HG03558 (cell line): ENCODE measurements around the gene ARG2.

ENCODE experiments used
- ATAC-seq: cut with Tn5 transposase; IDR thresholded peaks from one replicate; pipeline ENCODE4 v1.9.1; 2021; ENCODE audit warnings: moderate number of reproducible peaks; ENCODE audit not compliant: unreplicated experiment; ENCODE audit errors: extremely low read depth

Gene ARG2

DNA sequence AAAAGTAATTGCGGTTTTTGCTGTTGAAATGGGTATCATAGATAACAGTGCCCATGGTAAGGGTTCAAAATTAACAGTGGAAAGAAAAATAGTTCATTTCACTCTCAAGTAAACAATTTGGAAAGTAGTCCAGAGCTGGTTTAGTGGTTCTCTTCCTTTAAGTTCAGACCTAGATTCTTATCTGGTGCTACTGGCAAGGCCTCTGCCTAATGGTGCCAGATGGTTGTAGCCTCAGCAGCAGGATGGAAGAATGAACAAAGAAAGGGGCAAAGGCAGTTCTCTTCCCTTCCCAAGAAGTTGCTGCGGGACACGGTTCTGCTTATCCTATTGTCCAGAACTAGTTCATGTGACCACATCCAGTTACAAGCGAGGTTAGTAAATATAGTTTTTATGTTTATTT, 10.5 kb downstream of the ARG2 start:
- no peak for ATAC-seq

DNA sequence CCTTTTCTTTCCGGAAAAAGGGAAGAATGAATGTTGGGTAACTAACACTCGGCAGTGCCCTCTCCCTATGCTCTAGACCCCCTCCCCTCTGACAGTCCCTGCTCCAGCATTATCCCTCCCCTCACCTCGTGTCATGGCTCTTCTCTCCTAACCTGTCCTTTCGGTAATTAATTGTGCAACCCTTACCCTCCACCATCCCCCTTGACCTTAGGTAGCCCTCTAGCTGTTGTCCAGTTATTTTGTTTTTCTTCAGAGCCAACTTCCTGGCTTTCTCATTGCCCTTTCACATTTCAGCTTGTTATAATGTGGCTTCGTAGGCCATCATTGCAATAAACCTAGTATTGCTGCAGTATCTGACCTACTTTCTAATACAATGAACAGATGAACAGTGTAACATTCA, 11.2 kb downstream of the ARG2 start:
- no peak for ATAC-seq

DNA sequence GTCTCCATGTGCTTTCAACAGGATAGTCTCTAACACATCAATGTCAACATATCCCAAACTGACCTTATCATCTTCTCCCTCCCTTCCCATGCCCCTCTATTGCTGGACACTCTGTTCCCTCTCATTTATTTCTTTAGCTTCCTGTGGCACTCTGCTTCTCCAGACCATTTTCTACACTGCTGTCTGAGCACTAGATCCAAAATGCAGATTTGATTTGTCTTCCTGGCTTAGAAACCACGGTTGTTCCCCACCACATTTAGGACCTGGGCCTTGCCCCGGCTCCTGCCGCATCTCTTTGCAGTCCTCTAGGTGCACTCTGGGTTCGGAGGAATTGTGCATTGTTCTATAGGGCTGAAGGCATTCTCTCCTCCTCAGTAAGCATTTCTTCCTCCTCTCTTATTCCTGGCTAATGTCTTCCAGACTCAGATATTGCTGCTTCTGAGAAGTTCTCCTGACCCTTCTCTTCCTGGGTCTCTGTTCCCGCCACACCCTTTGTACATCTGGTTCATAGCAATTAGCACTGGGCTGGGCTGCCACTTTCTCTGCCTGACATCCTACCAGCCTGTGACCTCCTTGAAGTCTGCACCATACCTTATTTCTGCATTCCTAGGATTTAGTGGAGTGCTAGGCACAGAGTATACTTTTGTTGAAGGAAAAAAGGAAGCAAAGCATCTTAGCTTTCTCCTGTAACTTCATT, 13.9 kb downstream of the ARG2 start:
- ATAC-seq, result no peak

DNA sequence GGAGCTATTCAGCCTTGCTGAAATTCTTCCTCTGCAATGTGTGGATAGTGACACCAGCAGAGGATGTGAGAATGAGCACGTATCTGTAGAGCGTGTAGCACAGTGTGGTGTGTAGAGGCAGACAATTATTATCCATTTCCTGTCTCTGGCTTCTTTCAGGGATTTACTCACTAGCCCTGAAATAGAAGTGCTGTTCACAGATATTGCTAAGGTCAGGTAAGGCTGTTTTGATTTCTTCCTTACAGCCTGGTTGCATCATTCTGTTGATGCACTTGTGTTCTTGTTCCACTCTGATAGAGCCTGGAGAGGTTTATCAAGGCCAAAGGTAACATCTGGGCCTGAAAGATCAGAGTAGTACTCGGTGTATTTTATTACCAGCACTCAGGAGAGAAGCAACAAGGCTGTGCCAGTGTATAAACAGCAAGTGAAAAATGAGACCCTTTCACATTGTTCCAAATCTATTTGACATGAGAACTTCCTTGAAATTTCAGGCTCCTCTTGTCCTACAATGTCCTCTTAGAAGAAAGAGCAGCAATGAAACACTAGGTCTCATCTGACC, 16.7 kb downstream of the ARG2 start:
- no peak for ATAC-seq

DNA sequence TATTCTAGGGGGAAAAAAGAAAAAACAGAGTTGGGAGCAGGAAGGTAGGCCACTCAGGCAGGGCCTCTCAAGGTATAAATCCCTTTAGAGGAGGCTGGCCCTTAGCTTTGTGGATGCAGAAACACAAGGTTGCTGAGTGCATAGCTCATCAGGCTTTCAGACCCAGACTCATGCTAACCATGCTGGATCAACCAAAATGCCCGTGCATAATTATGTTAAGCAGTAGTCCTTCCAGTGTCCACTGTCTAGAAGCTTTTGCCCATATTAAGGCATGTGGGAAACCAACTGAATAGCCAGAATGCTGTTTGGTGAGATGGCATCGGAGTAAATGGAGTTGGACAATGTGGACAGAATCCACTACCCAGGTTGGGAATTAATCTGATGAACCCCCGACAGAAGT, 18.9 kb downstream of the ARG2 start:
- no peak for ATAC-seq

DNA sequence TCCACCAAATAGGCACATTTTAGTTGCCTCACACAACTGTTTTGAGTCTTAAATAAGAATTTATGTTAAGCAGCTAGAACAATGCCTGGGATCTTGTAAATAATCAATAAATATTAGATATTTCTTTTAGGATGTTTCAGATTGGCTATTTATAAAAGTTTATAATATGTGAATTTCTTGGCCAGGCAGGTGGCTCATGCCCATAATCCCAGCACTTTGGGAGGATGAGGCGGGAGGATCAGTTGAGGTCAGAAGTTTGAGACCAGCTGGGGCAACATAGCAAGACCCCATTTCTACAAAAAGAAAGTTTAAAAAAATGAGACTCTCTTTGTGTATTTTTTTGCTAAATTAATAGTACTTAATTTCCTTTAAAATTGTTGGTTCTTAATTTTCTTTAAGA, 21.8 kb downstream of the ARG2 start:
- ATAC-seq, result no peak

DNA sequence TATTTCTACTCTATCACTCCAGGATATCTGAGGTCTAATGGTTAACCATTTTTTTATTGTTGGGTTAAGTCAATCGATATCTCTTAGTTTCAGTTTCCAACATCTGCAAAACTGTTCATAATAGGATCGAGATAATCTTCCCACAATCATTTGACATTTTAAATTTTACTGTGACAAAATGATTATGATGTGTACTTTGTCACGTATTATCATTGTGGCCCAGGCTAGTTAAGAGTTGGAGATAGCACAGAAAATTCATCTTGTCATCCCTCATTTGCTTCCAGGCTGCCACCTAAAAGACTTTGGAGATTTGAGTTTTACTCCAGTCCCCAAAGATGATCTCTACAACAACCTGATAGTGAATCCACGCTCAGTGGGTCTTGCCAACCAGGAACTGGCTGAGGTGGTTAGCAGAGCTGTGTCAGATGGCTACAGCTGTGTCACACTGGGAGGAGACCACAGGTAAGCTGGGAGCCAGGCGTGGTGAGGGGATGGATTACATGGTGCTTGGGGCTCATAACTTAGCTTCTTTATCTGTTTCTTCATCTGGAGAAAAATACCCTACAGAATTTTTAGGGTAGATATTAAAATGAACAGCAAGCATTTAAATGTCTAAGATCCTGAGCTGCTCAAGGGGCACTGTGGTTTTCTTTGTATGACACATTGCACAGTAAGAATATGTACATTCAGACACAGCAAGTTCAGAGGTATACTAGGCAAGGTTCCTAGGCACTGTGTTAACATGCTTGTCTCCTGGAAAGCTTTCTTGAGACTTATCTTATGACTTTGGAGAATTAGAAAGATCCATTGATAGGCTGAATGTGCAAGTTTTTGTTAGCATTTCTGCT, 22.4 kb downstream of the ARG2 start:
- ATAC-seq, result no peak

DNA sequence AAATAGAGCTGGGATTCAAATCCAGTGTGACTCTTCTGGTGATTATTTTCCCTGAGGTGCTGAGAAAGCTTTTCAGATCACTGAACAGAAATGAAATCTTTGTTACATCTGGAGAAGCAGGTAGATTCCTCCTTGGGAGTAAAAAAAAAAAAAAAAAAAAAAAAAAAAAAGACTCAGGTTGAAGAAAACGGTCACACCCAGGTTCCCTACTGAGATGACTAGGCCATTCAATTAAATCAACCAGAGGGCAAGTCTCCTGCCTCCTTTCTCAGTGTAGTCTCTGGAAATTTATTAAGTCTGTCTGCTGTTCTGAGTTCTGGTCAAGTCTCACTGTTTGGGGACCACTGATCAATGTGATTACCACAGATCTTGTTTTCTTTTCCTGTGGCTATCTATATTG, 24.0 kb downstream of the ARG2 start:
- no peak for ATAC-seq

DNA sequence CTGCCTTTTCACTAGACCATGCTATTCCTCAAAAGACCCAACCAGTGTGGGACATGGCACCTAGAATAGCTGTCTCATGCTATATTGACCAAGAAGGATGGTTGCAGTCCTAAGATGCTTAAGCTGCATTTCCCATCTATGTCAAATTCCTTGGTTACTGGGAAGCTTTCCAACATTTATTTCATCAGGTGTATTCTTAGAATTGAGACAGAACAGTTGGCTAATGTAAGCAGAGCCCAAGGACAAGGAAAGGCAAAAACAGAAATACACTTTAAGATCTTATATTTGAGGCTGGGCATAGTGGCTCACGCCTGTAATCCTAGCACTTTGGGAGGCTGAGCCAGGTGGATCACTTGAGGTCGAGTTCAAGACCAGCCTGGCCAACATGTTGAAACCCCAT, 24.7 kb downstream of the ARG2 start:
- no peak for ATAC-seq

DNA sequence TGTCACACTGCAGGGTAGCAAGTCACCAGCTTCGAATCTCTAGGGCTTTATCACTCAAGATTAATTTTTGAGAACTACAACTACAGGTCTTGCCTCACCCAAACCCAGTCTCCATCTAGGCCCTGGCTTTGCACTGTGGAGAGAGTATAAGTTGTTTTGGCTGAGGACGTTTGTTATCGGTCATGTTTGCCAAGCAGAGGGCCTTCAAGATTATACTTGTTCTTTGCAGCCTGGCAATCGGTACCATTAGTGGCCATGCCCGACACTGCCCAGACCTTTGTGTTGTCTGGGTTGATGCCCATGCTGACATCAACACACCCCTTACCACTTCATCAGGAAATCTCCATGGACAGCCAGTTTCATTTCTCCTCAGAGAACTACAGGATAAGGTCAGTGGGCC, 25.7 kb downstream of the ARG2 start:
- no peak for ATAC-seq

DNA sequence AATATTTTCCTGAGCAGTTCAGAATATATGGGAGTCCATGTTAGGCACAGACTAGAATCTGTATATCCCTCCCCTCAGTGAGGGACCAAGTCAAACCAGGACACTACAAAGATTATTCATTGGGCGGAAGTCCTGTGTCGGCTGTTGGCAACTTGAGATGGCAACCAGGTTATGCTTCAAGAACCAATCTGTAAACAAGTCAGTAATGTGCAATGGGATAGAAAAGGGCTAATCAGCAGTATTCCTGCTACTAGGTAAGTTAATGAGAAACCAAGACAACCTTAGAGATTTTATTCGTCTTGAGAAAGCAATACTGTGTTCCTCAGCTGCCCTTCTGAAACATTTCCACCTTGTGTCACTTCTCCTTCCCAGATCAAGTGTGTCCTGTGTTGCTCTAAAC, 26.4 kb downstream of the ARG2 start:
- no peak for ATAC-seq

DNA sequence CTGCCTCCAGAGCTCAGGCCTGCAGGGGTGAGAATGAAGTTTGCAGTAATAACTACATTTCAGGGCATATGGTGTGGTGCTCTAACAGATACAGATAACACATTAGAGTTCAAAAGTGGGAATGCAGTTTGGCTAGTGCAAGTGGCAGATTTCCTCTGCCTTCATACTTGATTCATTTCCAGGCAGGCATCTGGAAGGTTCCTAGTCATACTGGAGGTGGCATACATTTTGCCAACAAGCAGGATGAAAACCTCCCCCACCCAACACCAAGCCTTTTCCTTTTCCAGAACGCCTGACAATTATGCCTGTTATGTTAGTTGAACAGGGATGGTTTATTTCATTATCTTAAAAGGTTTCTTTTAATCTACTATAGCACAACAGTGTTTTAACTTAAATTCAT, 30.4 kb downstream of the ARG2 start:
- ATAC-seq, result no peak

DNA sequence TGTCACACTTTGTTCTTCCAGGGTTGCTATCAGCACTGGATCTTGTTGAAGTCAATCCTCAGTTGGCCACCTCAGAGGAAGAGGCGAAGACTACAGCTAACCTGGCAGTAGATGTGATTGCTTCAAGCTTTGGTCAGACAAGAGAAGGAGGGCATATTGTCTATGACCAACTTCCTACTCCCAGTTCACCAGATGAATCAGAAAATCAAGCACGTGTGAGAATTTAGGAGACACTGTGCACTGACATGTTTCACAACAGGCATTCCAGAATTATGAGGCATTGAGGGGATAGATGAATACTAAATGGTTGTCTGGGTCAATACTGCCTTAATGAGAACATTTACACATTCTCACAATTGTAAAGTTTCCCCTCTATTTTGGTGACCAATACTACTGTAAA, 31.0 kb downstream of the ARG2 start:
- ATAC-seq, result no peak

DNA sequence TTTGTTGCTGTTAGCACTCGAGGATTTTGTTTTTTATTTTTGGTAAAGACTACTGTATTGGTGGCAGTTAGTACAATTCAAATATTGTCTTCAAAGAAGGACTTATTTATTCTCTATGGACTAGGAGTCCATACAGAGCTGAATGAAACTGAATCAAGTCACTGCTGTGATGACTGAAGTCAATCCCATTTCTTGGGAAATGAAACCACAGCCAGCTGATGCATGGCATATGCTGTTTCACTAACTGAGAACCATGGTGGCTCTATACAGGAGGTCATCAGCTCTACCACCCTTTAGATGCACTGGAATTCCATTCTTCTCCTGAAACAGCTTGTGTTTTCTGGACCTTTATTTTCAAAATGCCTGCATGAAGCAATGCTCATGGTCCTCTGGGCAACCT, 32.5 kb downstream of the ARG2 start:
- no peak for ATAC-seq

DNA sequence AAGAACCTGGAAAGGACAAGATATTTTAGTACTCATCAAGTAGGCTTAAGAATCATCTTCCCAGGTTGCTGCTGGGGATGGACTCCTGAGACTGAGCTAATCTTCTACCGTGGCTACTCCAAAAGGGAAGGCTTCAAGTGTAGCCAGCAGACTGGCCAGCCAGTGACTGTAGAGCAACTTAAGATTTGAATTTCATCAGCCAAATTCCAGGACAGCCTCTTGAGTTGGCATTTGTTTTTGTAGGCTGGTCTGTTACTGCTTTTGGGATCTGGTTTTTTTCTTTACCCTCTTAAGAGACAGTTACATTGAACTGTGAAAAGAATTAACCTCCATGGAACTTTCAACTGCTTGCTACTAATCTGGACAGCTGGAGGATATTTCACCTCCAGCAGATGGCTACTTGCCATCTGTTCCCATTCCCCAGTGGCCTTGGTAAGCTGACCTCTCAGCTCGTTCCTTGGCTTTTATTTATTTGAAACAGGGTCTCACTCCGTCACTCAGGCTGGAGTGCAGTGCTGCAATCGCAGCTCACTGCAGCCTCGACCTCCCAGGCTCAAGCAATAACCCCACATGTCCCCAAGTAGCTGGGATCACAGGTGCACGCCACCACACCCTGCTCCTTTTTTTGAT, 34.0 kb downstream of the ARG2 start:
- no peak for ATAC-seq

DNA sequence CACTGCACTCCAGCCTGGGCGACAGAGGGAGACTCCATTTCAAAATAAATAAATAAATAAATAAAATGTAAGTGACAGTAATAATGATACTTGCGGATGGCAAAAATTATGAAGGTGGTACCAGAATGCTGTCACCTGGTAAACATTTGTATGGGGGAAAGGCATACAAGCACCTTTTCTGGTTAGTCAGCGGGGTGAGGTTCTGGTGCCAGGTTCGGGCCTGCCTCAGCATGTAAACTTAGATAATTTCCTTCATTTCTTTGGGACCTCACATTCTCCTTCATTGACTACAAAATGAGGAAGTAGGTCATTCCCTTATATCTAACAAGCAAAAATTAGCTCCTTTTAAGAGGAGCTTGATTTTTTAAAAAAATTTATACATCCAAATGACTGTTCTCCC, 43.9 kb downstream of the ARG2 start:
- no peak for ATAC-seq

DNA sequence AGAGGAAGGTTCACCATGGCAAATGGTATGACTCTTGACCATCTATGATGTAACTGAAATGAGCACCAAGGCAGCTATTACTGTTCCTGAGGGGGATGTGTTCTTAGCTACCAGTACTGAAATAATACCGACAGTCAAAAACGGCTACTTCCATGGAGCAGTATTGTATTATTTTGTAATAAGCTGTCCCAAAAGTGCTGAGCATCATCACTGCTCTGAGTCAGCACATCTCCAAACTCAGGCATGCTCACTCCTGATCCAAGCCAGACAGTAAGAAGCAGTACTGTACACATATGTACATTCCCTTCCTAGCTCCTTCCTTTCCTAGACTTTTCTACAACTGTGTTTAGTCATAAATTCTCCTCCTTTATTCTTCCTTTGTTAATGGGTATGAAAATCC, 46.1 kb downstream of the ARG2 start:
- no peak for ATAC-seq

DNA sequence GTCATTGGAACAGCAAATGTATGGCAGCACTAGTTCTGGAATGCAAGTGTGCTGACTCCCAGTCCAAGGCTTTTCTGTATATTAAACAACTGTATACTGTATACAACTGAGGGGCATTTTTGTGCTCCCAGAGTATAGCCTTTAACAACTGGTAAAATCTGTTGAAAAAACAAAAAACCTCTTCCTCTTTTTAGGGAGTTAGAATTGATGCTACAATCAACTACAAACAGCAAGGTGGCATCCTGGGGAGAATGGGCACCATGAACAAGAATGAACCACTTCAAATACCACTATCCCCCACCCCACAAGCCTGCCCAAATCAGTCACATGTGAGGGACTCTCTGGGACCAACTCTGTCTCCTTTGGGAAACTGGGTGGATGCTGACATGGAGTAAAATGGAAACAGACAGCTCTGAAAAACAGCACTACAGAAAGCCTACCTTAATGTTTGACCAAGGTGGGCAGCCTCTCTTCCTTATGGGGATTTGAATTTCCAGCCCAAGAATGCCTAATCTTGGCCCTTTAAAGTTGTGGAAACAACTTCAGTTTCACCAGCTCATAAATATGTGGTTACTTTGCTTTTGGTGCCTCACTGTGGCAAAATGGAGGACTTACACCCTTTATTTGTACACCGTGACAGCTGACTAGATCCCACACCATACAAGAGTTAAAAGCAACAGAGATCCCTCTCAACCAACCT, 47.2 kb downstream of the ARG2 start:
- no peak for ATAC-seq

DNA sequence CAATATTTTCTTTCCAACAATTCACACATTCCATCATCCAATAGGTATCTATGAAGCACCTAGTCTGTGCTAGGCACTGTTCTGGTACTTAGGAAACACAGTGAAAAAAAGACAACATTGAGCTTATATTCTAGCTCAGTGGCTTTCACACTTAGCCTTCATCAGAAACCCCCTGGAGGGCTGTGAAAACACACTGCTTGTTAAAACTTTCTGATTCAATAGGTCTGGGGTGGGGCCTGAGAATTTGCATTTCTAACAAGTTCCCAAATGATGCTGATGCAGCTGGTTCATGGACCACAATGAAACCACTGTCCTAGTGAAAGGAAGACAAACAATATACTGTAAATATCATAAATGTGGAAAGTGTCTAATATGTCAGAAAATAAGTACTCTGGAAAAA, 48.8 kb downstream of the ARG2 start:
- ATAC-seq, result no peak

DNA sequence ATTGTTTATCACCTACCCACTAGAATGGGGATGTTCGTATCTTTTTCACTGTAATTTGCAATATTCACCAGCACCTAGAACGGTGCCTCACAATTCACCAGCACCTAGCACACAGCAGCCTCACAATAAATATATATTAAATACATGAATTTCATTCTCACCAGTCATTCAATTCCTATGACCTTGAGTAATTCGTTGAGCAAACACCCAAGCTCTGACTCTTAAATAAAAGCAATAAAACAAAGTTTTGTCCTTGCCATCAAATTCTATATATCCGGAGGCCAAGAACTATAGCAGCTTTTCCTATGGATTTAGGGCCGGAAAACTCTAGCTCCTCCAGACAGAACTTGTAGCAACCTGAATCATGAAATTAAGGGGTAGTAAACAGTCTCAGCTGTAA, 53.7 kb downstream of the ARG2 start:
- no peak for ATAC-seq

DNA sequence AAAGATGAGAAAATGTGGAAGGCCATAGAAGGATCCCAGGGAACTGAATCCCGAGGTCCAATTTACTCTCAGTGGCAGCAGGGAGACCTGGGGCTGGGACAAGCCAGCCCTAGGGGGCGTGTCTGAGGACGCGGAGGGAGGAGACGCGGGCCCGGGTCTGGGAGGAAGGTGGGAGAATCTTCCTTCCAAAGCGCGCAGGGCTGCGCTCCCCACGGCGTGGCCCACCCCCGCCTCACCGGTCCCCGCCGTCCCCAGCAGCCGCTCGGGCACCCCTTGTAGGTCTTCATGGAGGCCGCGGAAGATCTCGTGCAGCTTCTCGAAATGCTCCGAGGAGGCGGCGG, 54.4 kb downstream of the ARG2 start:
- ATAC-seq, result peak; percentile 25
